Measurements from ENCODE around the gene TUBA8.

DNA sequence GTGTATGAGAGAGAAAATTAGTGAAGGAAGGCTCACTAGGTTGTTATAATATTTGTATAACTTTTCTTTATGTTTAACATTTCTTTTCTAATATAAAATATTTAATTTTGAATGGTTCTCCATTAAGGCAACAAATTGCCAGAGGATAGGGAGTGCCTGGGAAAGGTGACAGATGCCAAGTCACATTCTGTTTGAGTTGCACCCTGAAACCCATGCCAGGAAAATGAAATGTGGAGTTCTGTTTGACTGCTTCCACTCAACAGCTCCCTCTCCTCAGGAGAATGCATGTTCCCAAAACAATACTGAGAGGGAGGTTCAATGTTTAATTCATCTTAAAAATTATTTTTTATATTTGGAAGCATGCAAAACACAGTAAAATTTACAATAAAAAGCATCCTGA lies 33.5 kb downstream of the TUBA8 start:
- TF ChIP-seq TP53 (CRISPR knock-in tag; IDR thresholded peaks at IDR 0.05) (no peak), TCF7 (CRISPR knock-in tag; IDR thresholded peaks at IDR 0.05; ENCODE audit: low read depth) (no peak), FOXP1 (CRISPR knock-in tag; IDR thresholded peaks at IDR 0.05; ENCODE audit: borderline replicate concordance) (no peak), CREM (CRISPR knock-in tag; IDR thresholded peaks at IDR 0.05) (no peak), NR3C1 (CRISPR knock-in tag; conservative IDR thresholded peaks at IDR 0.05; ENCODE audit: low read depth) (no peak), IRF2 (CRISPR knock-in tag; IDR thresholded peaks at IDR 0.05; ENCODE audit: borderline replicate concordance, low read depth) (no peak), SP1 (CRISPR knock-in tag; conservative IDR thresholded peaks at IDR 0.05) (no peak), ZNF512 (CRISPR knock-in tag; IDR thresholded peaks at IDR 0.05; ENCODE audit: borderline replicate concordance) (no peak), JUN (CRISPR knock-in tag; IDR thresholded peaks at IDR 0.05) (no peak)
- TF ChIP-seq, protein P1, sequence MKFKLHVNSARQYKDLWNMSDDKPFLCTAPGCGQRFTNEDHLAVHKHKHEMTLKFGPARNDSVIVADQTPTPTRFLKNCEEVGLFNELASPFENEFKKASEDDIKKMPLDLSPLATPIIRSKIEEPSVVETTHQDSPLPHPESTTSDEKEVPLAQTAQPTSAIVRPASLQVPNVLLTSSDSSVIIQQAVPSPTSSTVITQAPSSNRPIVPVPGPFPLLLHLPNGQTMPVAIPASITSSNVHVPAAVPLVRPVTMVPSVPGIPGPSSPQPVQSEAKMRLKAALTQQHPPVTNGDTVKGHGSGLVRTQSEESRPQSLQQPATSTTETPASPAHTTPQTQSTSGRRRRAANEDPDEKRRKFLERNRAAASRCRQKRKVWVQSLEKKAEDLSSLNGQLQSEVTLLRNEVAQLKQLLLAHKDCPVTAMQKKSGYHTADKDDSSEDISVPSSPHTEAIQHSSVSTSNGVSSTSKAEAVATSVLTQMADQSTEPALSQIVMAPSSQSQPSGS (CRISPR knock-in tag; IDR thresholded peaks at IDR 0.05; ENCODE audit: borderline replicate concordance, low read depth) = no peak
- TF ChIP-seq, protein P2, sequence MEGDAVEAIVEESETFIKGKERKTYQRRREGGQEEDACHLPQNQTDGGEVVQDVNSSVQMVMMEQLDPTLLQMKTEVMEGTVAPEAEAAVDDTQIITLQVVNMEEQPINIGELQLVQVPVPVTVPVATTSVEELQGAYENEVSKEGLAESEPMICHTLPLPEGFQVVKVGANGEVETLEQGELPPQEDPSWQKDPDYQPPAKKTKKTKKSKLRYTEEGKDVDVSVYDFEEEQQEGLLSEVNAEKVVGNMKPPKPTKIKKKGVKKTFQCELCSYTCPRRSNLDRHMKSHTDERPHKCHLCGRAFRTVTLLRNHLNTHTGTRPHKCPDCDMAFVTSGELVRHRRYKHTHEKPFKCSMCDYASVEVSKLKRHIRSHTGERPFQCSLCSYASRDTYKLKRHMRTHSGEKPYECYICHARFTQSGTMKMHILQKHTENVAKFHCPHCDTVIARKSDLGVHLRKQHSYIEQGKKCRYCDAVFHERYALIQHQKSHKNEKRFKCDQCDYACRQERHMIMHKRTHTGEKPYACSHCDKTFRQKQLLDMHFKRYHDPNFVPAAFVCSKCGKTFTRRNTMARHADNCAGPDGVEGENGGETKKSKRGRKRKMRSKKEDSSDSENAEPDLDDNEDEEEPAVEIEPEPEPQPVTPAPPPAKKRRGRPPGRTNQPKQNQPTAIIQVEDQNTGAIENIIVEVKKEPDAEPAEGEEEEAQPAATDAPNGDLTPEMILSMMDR (IDR thresholded peaks at IDR 0.05) = no peak
- TF ChIP-seq, protein P3, sequence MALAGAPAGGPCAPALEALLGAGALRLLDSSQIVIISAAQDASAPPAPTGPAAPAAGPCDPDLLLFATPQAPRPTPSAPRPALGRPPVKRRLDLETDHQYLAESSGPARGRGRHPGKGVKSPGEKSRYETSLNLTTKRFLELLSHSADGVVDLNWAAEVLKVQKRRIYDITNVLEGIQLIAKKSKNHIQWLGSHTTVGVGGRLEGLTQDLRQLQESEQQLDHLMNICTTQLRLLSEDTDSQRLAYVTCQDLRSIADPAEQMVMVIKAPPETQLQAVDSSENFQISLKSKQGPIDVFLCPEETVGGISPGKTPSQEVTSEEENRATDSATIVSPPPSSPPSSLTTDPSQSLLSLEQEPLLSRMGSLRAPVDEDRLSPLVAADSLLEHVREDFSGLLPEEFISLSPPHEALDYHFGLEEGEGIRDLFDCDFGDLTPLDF (CRISPR knock-in tag; IDR thresholded peaks at IDR 0.05) = no peak
